MM.1S (cell line): Measurements from ENCODE around the gene ANXA11.
"Not testable (repeated sequence)": the region's sequence is repeated elsewhere in the genome, so short reads cannot be mapped to it uniquely, and the experiment has no call there.

ENCODE experiments used
- EZH2 ChIP-seq: fragments of 300-600 bp; sonication (generic); optimal IDR thresholded peaks from 2 replicates; pipeline ENCODE3; 2017; ENCODE audit warnings: low read depth, mild to moderate bottlenecking, antibody characterized with exemption, low read length, mixed read lengths
- TF ChIP-seq, protein P1 (sequence below): fragments of 300-600 bp; sonication (generic); IDR thresholded peaks from 2 replicates; pipeline ENCODE4 v1.5.1; 2016; ENCODE audit warnings: antibody characterized with exemption, low read length, mixed read lengths

DNA sequence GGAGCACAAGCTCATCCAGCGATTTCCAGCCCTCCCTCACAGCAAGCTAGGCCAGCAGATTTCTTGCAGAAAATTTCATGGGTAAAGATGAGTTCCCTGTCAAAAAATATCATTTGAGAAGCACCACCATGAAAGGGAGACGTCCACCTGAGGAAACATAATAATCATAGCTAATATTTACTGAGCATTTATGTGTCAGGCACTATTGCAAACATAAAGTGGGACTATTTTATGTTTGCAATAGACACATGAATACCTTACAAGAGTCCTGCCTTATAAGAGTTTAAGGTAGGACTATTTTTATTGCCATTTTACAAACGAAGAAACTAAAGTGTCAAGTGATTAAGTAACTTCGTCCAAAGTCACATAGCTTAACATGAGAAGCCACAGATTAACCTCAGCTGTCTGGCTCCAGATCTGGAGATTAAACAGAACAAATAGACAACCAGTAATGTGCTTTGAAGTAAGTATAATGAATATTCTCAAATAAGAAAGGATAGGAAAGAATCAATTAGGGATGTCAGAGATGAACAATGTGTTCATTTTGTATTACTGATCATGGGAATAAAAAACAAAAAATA is 7.3 kb upstream of the ANXA11 start:
- TF ChIP-seq, protein P1, sequence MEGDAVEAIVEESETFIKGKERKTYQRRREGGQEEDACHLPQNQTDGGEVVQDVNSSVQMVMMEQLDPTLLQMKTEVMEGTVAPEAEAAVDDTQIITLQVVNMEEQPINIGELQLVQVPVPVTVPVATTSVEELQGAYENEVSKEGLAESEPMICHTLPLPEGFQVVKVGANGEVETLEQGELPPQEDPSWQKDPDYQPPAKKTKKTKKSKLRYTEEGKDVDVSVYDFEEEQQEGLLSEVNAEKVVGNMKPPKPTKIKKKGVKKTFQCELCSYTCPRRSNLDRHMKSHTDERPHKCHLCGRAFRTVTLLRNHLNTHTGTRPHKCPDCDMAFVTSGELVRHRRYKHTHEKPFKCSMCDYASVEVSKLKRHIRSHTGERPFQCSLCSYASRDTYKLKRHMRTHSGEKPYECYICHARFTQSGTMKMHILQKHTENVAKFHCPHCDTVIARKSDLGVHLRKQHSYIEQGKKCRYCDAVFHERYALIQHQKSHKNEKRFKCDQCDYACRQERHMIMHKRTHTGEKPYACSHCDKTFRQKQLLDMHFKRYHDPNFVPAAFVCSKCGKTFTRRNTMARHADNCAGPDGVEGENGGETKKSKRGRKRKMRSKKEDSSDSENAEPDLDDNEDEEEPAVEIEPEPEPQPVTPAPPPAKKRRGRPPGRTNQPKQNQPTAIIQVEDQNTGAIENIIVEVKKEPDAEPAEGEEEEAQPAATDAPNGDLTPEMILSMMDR = not testable (repeated sequence)
- TF ChIP-seq EZH2 = not testable (repeated sequence)
